IPS-NIHi11 (cell line): ENCODE results near the gene CSRNP3.
"Not testable (repeated sequence)": the region's sequence is repeated elsewhere in the genome, so short reads cannot be mapped to it uniquely, and the experiment has no call there.

ENCODE experiments used
- DNase-seq: peaks from one replicate; pipeline ENCODE4 v3.0.0; 2012; ENCODE audit warnings: mixed read lengths, low spot score

Gene CSRNP3

DNA sequence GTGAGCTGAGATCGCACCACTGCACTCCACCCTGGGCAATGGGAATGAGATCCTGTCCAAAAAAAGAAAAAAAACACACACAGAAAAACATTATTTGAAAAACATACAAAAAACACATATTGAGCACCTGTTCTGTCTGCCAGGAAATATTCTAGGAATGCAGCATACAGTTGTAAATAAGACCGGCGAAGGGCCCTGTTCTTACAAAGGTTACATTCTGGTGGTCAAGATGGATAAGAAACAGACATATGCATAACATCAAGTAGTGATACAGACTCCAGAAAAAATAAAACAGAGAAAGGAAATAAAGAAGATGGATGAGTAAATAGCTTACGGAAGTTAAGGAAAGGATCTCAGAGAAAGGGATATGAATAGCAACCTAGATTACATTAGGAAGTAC is 164.8 kb downstream of the CSRNP3 start:
- DNase-seq, result no peak

GRCh38 chr2:165634855-165635254 is 165.4 kb downstream of the CSRNP3 start:
- DNase-seq, result peak; percentile 63

DNA sequence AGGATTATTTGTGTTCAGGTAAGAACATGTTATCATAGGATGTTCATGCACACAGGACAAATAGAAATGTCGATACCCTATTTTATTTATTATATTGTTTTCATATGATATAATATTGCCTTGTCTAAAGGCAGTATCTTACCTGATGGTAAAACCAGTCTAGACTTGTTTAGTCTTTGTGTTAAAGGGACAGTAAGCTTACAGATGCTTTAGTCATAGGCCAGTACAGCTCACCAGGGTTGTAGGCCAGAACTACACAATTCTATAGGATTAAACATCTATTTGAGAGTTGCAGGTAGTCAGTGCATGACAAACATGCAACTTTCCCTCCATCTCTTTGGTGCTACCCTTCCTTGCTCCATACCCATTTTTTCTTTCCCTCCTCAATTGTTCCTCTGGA is 166.0 kb downstream of the CSRNP3 start:
- no peak for DNase-seq

DNA sequence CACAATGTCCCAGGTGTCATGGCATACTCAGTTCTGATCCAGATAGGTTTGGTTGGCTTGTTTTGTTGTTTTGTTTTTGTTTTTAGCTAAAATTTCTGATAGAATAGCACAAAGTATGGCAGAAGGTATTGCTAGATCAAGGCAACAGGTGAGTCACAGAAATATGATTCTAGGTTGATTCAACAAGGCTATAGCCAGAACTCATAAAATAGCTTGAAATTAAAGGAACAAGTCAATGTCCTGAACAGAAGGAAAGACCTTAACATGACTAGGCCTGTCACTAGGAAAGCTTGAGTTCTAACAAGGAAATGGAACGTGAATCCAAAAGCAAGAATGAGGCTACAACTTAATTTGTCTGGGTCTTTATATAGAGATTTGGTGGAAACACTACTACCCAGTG is 167.5 kb downstream of the CSRNP3 start:
- no peak for DNase-seq

GRCh38 chr2:165637396-165637795 is 167.9 kb downstream of the CSRNP3 start:
- DNase-seq, result no peak

DNA sequence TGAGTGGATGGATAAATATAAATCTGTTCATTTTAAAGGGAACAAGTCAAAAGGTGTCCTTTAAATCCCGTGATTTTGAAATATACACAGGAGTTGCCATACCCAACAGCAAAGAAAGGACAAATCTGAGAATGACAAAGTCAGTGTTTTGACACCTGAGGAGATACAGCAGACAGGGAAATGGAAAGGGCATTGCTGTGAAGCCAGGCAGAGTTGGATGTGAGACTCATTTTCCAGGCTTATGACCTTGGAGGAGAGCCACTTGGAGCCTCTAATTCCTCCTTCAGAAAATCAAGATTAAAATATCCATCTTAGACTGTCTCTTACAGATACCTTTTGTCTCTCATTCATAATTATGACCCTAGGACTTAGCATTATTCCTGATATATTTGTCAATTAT is 170.0 kb downstream of the CSRNP3 start:
- no peak for DNase-seq

GRCh38 chr2:165640247-165640929 is 170.9 kb downstream of the CSRNP3 start:
- no peak for DNase-seq

DNA sequence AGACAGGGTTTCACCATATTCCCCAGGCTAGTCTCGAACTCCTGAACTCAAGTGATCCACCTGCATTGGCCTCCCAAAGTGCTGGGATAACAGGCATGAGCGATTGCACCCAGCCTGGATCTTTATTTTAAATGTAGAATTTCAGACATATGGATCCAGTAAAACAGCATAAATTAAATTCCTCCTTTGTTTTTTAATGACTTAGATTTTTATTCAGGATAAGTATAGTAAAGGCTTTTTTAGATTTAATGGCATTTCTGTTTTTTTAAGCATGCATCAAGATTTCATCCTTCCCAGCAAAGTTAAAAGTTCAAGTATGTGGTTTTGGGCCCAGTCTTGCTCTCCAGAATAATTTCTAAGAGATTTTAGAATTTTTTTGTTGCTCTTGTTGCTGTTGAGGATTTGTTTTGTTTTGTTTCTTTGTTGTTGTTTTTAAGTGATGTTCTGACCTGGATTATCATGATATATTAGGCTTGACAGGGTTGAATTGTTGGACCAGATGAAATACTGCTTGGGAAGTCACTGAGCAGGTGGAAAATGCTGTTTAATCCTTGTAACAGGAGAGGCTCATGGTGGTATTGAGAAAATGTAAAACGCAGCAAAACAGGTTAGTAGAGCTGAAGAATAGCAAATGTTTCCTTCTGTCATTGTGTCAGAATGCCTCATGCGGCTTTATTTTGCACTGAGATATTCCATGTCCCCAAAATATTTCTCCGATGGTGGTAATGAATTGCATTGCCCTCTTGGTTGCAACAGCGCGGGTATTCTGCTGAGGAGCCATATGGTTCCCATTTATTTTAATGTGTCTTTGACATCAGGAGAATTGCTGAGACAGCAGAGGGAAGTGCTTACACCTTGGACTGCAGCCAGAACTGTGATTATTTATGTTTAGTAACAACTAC is 176.7 kb downstream of the CSRNP3 start:
- no peak for DNase-seq

- DNase-seq, result no peak
Observed at GRCh38 chr2:165647409-165647808, 177.9 kb downstream of the CSRNP3 start.

DNA sequence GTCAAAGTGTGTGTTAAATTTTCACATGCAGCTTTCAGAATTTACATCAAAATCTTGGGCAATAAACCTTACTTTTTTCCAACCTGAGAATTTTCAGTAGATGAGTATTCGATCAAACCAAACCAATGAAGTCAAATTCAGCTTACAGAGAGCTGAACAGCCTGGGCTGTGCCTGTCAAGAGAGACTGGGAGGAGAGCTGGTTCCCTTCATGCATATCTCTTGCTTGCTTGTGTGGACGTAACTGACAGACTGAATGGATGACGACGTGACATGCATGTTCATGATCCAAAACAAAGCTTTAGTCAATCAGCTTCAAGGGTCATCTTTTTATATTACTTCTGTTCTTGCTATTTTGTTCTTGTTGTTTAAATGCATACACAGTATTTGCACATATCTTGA is 179.3 kb downstream of the CSRNP3 start:
- no peak for DNase-seq

DNA sequence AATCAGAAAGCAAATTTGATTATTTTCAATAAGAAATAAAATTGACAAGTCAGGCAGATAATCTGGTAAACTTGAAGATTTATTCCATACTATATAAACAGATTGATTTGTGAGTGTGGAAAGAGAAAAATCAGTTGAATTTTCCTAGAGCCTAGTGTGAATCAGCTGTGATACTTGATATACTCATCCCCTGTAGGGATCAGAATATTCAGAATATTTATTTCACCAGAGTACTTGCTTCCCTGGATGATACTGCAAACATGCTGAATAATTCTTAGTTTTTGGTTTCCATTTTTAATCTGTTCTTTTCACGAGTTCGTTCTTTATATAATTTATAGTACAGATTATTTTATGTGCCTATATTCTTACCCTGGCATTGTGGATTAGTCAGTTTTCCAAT is 181.7 kb downstream of the CSRNP3 start:
- no peak for DNase-seq

GRCh38 chr2:165655661-165656060 is 186.2 kb downstream of the CSRNP3 start:
- DNase-seq, result no peak

DNA sequence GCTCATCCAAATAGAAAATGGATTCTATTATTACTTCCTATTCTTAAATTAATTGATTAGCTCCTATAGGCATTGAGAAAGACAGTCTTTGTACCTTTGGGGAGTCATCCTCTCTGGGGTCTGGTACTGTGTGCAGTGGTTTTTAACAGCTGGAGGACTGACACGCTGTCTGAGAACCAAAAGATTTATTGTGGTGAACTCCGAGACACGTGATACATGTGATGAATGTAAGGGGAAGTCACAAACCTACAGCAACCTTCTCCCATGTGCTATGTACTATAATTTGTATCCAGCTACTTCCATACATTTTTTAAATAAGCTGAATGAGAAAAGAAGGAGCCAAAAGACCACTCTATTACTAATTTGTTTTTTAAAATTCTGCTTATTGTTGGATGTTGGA is 190.9 kb downstream of the CSRNP3 start:
- no peak for DNase-seq

- DNase-seq, result no peak
Observed at GRCh38 chr2:165662720-165663119, 193.2 kb downstream of the CSRNP3 start.

DNA sequence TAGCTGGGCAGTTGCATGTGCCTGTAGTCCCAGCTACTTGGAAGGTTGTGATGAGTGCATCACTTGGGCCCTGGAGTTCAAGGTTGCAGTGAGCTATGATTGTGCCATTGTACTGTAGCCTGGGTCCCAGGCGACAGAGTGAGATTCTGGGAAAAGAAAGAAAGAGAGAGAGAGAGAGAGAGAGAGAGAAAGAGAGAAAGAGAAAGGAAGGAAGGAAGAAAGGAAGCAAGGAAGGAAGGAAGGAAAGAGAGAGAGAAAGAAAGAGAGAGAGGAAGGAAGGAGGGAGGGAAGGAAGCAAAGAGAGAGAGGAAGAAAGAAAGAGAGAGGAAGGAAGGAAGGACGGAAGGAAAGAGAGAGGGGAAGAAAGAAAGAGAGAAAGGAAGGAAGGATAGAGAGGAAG is 196.1 kb downstream of the CSRNP3 start:
- no peak for DNase-seq

- not testable (repeated sequence) for DNase-seq
Observed at GRCh38 chr2:165666073-165666472, 196.6 kb downstream of the CSRNP3 start.

- DNase-seq, result no peak
Observed at GRCh38 chr2:165666605-165667004, 197.1 kb downstream of the CSRNP3 start.

- DNase-seq, result no peak
Observed at GRCh38 chr2:165667375-165667774, 197.9 kb downstream of the CSRNP3 start.

DNA sequence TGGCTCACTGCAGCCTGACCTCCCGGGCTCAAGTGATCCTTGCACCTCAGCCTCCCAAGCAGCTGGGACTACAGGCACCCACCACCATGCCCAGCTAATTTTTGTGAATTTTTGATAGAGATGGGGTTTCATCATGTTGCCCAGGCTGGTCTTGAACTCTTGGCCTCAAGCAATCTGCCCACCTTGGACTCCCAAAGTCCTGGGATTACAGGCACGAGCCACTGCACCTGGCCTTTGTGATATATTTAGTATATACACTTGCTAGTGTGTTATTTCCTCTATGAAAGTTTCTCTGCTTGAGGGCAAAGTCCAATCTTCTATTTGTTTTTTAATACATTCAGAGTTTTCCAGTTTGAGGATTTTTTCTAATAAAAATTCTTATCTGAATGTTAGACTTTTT is 205.3 kb downstream of the CSRNP3 start:
- no peak for DNase-seq

GRCh38 chr2:165675551-165675968 is 206.1 kb downstream of the CSRNP3 start:
- DNase-seq, result no peak

GRCh38 chr2:165678882-165679281 is 209.4 kb downstream of the CSRNP3 start:
- no peak for DNase-seq

DNA sequence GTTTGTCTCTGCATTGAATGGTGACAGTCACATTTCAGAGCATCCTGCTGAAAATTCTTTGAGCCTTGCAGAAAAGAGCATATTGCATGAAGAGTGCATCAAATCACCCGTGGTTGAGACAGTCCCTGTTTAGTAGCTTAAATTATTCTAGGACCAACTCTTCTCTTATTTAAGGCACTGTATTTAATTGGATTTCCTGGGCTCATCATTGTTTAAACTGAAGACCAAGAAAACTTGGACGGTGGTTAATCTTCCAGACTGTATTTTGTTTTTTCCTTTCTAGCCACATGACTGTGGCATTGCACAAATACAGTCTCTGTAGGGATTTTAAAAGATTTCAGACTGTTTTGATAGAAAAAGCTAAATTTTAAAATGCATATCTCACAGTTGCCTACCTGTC is 210.1 kb downstream of the CSRNP3 start:
- no peak for DNase-seq

GRCh38 chr2:165681841-165682240 is 212.3 kb downstream of the CSRNP3 start:
- DNase-seq, result no peak
